Hepatocyte (in vitro differentiated cells): ENCODE results near the gene TCF12. TPM values are rescaled to one million over a fixed set of nuclear protein-coding genes. Genes with fewer than 3 reads are reported as not detected.

Source experiments
- DNase-seq: peaks from one replicate; pipeline ENCODE4 v3.0.0-alpha.2; 2016; ENCODE audit warnings: low spot score
- H2AFZ ChIP-seq: fragments of 200-600 bp; sonication (generic); 2 replicates; pipeline ENCODE4 v1.6.0; 2016; ENCODE audit warnings: antibody characterized with exemption, mild to moderate bottlenecking
- H3K27ac ChIP-seq: fragments of 200-600 bp; sonication (generic); 2 replicates; pipeline ENCODE4 v1.5.1; 2016; ENCODE audit warnings: mild to moderate bottlenecking
- H3K27me3 ChIP-seq: fragments of 200-600 bp; sonication (generic); 2 replicates; pipeline ENCODE4 v1.6.1; 2016
- H3K36me3 ChIP-seq: fragments of 200-600 bp; sonication (generic); replicated peaks from 2 replicates; pipeline ENCODE4 v1.5.1; 2016; ENCODE audit warnings: low read depth; ENCODE audit not compliant: insufficient read depth
- H3K4me1 ChIP-seq: fragments of 200-600 bp; sonication (generic); 2 replicates; pipeline ENCODE4 v1.5.1; 2016; ENCODE audit warnings: mild to moderate bottlenecking, moderate library complexity; ENCODE audit not compliant: insufficient read depth
- H3K4me2 ChIP-seq: fragments of 200-600 bp; sonication (generic); 2 replicates; pipeline ENCODE4 v1.6.0; 2016
- H3K4me3 ChIP-seq: fragments of 200-600 bp; sonication (generic); 2 replicates; pipeline ENCODE4 v1.5.1; 2016; ENCODE audit warnings: mild to moderate bottlenecking
- H3K79me2 ChIP-seq: fragments of 200-600 bp; sonication (generic); 2 replicates; pipeline ENCODE4 v1.6.0; 2017; ENCODE audit warnings: mild to moderate bottlenecking
- H3K9me2 ChIP-seq: fragments of 200-600 bp; sonication (generic); replicated peaks from 2 replicates; pipeline ENCODE4 v1.6.0; 2017; ENCODE audit warnings: mild to moderate bottlenecking; ENCODE audit not compliant: insufficient read depth
- H3K9me3 ChIP-seq: fragments of 200-600 bp; sonication (generic); 2 replicates; pipeline ENCODE4 v1.5.1; 2016; ENCODE audit warnings: low read depth, mild to moderate bottlenecking
- H4K20me1 ChIP-seq: fragments of 200-600 bp; sonication (generic); 2 replicates; pipeline ENCODE4 v1.6.0; 2016; ENCODE audit warnings: mild to moderate bottlenecking; ENCODE audit not compliant: insufficient read depth, poor library complexity, severe bottlenecking
- CTCF ChIP-seq: fragments of 200-600 bp; sonication (generic); IDR thresholded peaks from 2 replicates; pipeline ENCODE4 v1.5.1; 2016; ENCODE audit warnings: antibody characterized with exemption, mild to moderate bottlenecking; ENCODE audit not compliant: poor library complexity
- EZH2 ChIP-seq: fragments of 200-600 bp; sonication (generic); IDR thresholded peaks from 2 replicates; pipeline ENCODE4 v1.6.1; 2016; ENCODE audit warnings: antibody characterized with exemption, mild to moderate bottlenecking, borderline replicate concordance
- EZH2phosphoT487 ChIP-seq: fragments of 200-600 bp; sonication (generic); IDR thresholded peaks from one replicate; pipeline ENCODE4 v1.6.1; 2018; ENCODE audit warnings: antibody characterized with exemption, mild to moderate bottlenecking, low read depth, moderate library complexity; ENCODE audit not compliant: unreplicated experiment, severe bottlenecking
- WGBS: methylation state at CpG from one replicate; pipeline ENCODE4 v1.1.6; 2016; ENCODE audit warnings: low lambda C conversion rate; ENCODE audit errors: missing lambda C conversion rate; 5-methylcytosine and 5-hydroxymethylcytosine counted together
- polyA plus RNA-seq: library from polyadenylated mRNA; unstranded; fragments of >200 nt; fragmentation: Nextera tagmentation; extraction: Ambion mirVana; gene quantifications from 2 replicates; pipeline ENCODE4 v1.2.1, GENCODE V29; 2016
- total RNA-seq: library from RNA; depleted of rRNA; stranded (reverse); fragments of >200 nt; gene quantifications from 2 replicates; pipeline ENCODE4 v1.2.3, GENCODE V29; 2014

TCF12 gene
- total and polyA plus RNA-seq, 2 experiments from 2014 or later: 42.0 to 93.2 TPM

GRCh38 chr15:56971571-56971970, 53.1 kb downstream of the TCF12 start:
- TF ChIP-seq EZH2phosphoT487 (no peak), EZH2 (no peak), CTCF (no peak)
- H3K9me3 ChIP-seq: no peaks in the 10 kb centered on the region
- H3K36me3 ChIP-seq: no peaks in the 10 kb centered on the region
- 91% methylated on average over 2 of the region's 2 CpGs for WGBS
- H3K4me1 ChIP-seq: peaks cover 18% of the 10 kb centered on the region
- peaks cover 99% of the 10 kb centered on the region for H3K79me2 ChIP-seq
- no peaks in the 10 kb centered on the region for H3K27me3 ChIP-seq
- no peak overlapping the region for H3K4me2 ChIP-seq
- H3K27ac ChIP-seq: no peak overlapping the region
- H3K9me2 ChIP-seq: no peaks in the 10 kb centered on the region
- no peak overlapping the region for H3K4me3 ChIP-seq
- no peak overlapping the region for H2AFZ ChIP-seq
- DNase-seq: no peak
- H4K20me1 ChIP-seq: peaks cover 63% of the 10 kb centered on the region

- no peak overlapping the region for H3K4me2 ChIP-seq
- peaks cover 99% of the 10 kb centered on the region for H3K79me2 ChIP-seq
- H3K27ac ChIP-seq: no peak overlapping the region
- no peaks in the 10 kb centered on the region for H3K36me3 ChIP-seq
- H3K9me3 ChIP-seq: no peaks in the 10 kb centered on the region
- no peak overlapping the region for H2AFZ ChIP-seq
- H3K4me1 ChIP-seq: peaks cover 18% of the 10 kb centered on the region
- H4K20me1 ChIP-seq: peaks cover 59% of the 10 kb centered on the region
- TF ChIP-seq CTCF (no peak), EZH2 (no peak), EZH2phosphoT487 (no peak)
- no peak for DNase-seq
- H3K9me2 ChIP-seq: no peaks in the 10 kb centered on the region
- no peaks in the 10 kb centered on the region for H3K27me3 ChIP-seq
- no peak overlapping the region for H3K4me3 ChIP-seq
- 54% methylated on average over 3 of the region's 3 CpGs for WGBS
These were observed 53.6 kb downstream of the TCF12 start for GRCh38 chr15:56972016-56972415.

GRCh38 chr15:56972426-56972825, 54.0 kb downstream of the TCF12 start:
- H3K9me3 ChIP-seq: no peaks in the 10 kb centered on the region
- H3K9me2 ChIP-seq: no peaks in the 10 kb centered on the region
- peaks cover 99% of the 10 kb centered on the region for H3K79me2 ChIP-seq
- no peaks in the 10 kb centered on the region for H3K36me3 ChIP-seq
- H3K4me1 ChIP-seq: peaks cover 18% of the 10 kb centered on the region
- no peak overlapping the region for H2AFZ ChIP-seq
- no peak overlapping the region for H3K27ac ChIP-seq
- no peak for DNase-seq
- H3K4me3 ChIP-seq: no peak overlapping the region
- 67% methylated on average over 1 of the region's 1 CpG for WGBS
- peaks cover 55% of the 10 kb centered on the region for H4K20me1 ChIP-seq
- TF ChIP-seq EZH2 (no peak), EZH2phosphoT487 (no peak), CTCF (no peak)
- no peak overlapping the region for H3K4me2 ChIP-seq
- H3K27me3 ChIP-seq: no peaks in the 10 kb centered on the region

GRCh38 chr15:56973463-56973862, 55.0 kb downstream of the TCF12 start:
- Histone ChIP-seq H3K4me3 (no peak overlapping the region), H3K9me3 (no peaks in the 10 kb centered on the region), H2AFZ (no peak overlapping the region), H3K4me2 (no peak overlapping the region), H3K79me2 (peaks cover 99% of the 10 kb centered on the region), H4K20me1 (peaks cover 54% of the 10 kb centered on the region), H3K9me2 (no peaks in the 10 kb centered on the region), H3K27me3 (no peaks in the 10 kb centered on the region), H3K36me3 (no peaks in the 10 kb centered on the region), H3K4me1 (peaks cover 18% of the 10 kb centered on the region), H3K27ac (no peak overlapping the region)
- DNase-seq: no peak
- no peak for TF ChIP-seq CTCF
- no peak for TF ChIP-seq EZH2
- TF ChIP-seq EZH2phosphoT487: no peak
- WGBS: 100% methylated on average over 1 of the region's 1 CpG
